ENCODE data around the gene PITPNM1. TPM values are rescaled to one million over a fixed set of nuclear protein-coding genes. Genes with fewer than 3 reads are reported as not detected.

Gene PITPNM1
- total RNA-seq, 4 donors from 2014 or later, result 24.5 to 35.9 (median 28.7) TPM

GRCh38 chr11:67470337-67471002 is 34.7 kb downstream of the PITPNM1 start:
- H3K4me3 ChIP-seq, result no peak overlapping the region
- peaks cover 20 to 54% (median 24%) of the 10 kb centered on the region in 3 donors for H3K4me1 ChIP-seq
- H3K27me3 ChIP-seq, result no peaks in the 10 kb centered on the region
- intact Hi-C loops (cut with DNase I), result no loop called here
- H3K9me3 ChIP-seq, result no peaks in the 10 kb centered on the region
- WGBS, 2 donors, result 80 to 87% methylated on average over 8 of the region's 8 CpGs
- H3K36me3 ChIP-seq, result peaks cover 0 to 21% (median 0%) of the 10 kb centered on the region in 3 donors
- no peak for DNase-seq
- TF ChIP-seq POLR2A (IDR thresholded peaks at IDR 0.05) (no peak), CTCF (IDR thresholded peaks at IDR 0.05) (no peak)
- no peak overlapping the region for H3K27ac ChIP-seq

- peak overlapping the region; percentile 84 to 94 (median 86) for H3K4me3 ChIP-seq
- intact Hi-C loops (cut with DNase I), result no loop called here
- no peaks in the 10 kb centered on the region for H3K27me3 ChIP-seq
- TF ChIP-seq CTCF (IDR thresholded peaks at IDR 0.05) (peak in 1 of 6 experiments; percentile 2), POLR2A (IDR thresholded peaks at IDR 0.05) (no peak)
- 0 to 7% methylated on average over 6 to 7 of the region's 9 CpGs for WGBS, 2 donors
- peak overlapping the region; percentile 94 to 97 (median 96) for H3K27ac ChIP-seq
- no peak for DNase-seq
- peaks cover 28 to 60% (median 31%) of the 10 kb centered on the region in 3 donors for H3K4me1 ChIP-seq
- H3K9me3 ChIP-seq, result no peaks in the 10 kb centered on the region
- H3K36me3 ChIP-seq, result peaks cover 0 to 21% (median 0%) of the 10 kb centered on the region in 3 donors
Observed at GRCh38 chr11:67469508-67469811, 35.7 kb downstream of the PITPNM1 start.

GRCh38 chr11:67468759-67469507 is 36.2 kb downstream of the PITPNM1 start, which contains the start of gene TMEM134:
TMEM134 (minus strand) TSS chr11:67469251; CDS start chr11:67469192, 59 bp downstream.
- TF ChIP-seq POLR2A (IDR thresholded peaks at IDR 0.05) (peak in 3 of 4 donors; percentile 17 to 89 (median 69)), CTCF (IDR thresholded peaks at IDR 0.05) (peak; percentile 27 to 56 (median 48))
- Histone ChIP-seq H3K4me1 (peaks cover 33 to 62% (median 37%) of the 10 kb centered on the region in 3 donors), H3K4me3 (peak within 1 kb of the TSS; percentile 84 to 94 (median 86)), H3K27ac (peak within 1 kb of the TSS; percentile 94 to 97 (median 96)), H3K36me3 (peaks cover 0 to 21% (median 0%) of the 10 kb centered on the region in 3 donors), H3K27me3 (no peaks in the 10 kb centered on the region), H3K9me3 (no peaks in the 10 kb centered on the region)
- peak; percentile 38 for DNase-seq
- intact Hi-C loops (cut with DNase I), result no loop called here
- 0% methylated on average over 5 to 16 of the region's 76 CpGs for WGBS, 2 donors

GRCh38 chr11:67468456-67468758 is 36.8 kb downstream of the PITPNM1 start:
- H3K36me3 ChIP-seq, result peaks cover 0 to 21% (median 0%) of the 10 kb centered on the region in 3 donors
- no peak for DNase-seq
- H3K9me3 ChIP-seq, result no peaks in the 10 kb centered on the region
- peak overlapping the region; percentile 84 to 94 (median 86) for H3K4me3 ChIP-seq
- H3K27me3 ChIP-seq, result no peaks in the 10 kb centered on the region
- TF ChIP-seq POLR2A (IDR thresholded peaks at IDR 0.05) (no peak), CTCF (IDR thresholded peaks at IDR 0.05) (no peak)
- peak overlapping the region; percentile 94 to 97 (median 96) for H3K27ac ChIP-seq
- WGBS, 2 donors, result 0% methylated on average over 5 of the region's 6 CpGs
- intact Hi-C loops (cut with DNase I), result no loop called here
- H3K4me1 ChIP-seq, result peaks cover 37 to 62% (median 38%) of the 10 kb centered on the region in 3 donors

- WGBS, 2 donors, result 26% methylated on average over 3 of the region's 5 CpGs; no CpG with 5 or more reads in 1 of the 2 donors
Observed at GRCh38 chr11:67468056-67468455, 37.1 kb downstream of the PITPNM1 start.

More at GRCh38 chr11:67468056-67468455, 37.1 kb downstream of the PITPNM1 start:
- DNase-seq, result no peak
- no peaks in the 10 kb centered on the region for H3K9me3 ChIP-seq
- intact Hi-C loops (cut with DNase I), result no loop called here
- peaks cover 0 to 21% (median 0%) of the 10 kb centered on the region in 3 donors for H3K36me3 ChIP-seq
- H3K27me3 ChIP-seq, result no peaks in the 10 kb centered on the region
- peak overlapping the region; percentile 94 to 97 (median 96) for H3K27ac ChIP-seq
- peaks cover 37 to 62% (median 38%) of the 10 kb centered on the region in 3 donors for H3K4me1 ChIP-seq
- H3K4me3 ChIP-seq, result peak overlapping the region; percentile 84 to 94 (median 86)
- TF ChIP-seq CTCF (IDR thresholded peaks at IDR 0.05), result no peak
- peak in 3 of 4 donors; percentile 6 to 66 (median 23) for TF ChIP-seq POLR2A (IDR thresholded peaks at IDR 0.05)
